HG03066 (cell line): ENCODE results near the gene SPTBN1.
"Not testable (repeated sequence)": the region's sequence is repeated elsewhere in the genome, so short reads cannot be mapped to it uniquely, and the experiment has no call there.

Experiments
- ATAC-seq: cut with Tn5 transposase; IDR thresholded peaks from one replicate; pipeline ENCODE4 v1.9.1; 2021; ENCODE audit warnings: low read depth; ENCODE audit not compliant: unreplicated experiment

Gene SPTBN1

DNA sequence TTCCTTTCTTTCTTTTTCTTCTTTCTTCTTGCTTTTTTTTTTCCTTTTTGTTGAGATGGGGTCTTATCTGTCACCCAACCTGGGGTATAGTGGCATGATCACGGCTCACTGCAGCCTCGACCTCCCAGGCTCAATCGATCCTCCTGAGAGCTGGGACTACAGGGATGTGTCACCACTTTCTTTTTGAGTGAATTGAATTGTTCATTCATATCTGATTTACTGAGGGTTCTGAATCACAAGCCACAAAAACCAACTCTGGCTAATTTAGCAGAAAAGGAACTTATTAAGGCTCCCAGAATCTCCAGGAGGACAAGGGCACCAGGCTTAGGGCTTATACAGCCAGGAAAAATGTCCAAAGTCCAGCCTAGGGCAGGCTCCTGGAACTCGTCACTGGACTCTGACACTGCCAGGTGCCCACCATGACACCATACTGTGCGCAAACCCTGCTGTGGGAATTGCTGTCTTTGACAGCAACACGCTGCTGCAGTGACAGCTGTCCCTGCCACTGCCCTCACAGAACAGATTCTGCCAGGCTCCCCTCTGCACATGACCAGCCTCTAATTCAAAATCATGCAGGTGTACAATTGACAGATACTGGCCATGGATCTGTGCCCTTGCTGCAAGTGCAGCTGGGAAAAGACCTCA, 224.4 kb downstream of the SPTBN1 start:
- ATAC-seq, result peak; percentile 62

GRCh38 chr2:54681416-54681815, 225.3 kb downstream of the SPTBN1 start:
- no peak for ATAC-seq

DNA sequence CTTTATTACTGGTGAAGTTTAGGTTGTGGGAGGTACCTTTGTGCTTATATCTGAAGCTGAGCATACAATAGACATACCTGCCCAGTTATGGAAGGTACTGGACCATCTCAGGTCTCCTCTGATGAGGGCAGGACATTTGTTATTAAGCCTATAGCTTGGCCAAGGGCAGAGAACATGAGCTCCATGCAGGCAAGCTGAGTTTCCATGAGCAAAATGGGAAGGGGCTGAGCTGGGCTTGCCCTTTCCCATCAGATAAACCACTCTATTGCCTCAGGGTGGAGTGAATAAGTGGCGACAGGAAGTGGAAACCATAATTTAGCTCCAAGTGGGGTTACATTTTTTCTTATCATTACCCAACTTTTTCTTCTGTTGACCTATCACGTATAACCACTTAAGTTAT, 227.5 kb downstream of the SPTBN1 start:
- ATAC-seq, result no peak

DNA sequence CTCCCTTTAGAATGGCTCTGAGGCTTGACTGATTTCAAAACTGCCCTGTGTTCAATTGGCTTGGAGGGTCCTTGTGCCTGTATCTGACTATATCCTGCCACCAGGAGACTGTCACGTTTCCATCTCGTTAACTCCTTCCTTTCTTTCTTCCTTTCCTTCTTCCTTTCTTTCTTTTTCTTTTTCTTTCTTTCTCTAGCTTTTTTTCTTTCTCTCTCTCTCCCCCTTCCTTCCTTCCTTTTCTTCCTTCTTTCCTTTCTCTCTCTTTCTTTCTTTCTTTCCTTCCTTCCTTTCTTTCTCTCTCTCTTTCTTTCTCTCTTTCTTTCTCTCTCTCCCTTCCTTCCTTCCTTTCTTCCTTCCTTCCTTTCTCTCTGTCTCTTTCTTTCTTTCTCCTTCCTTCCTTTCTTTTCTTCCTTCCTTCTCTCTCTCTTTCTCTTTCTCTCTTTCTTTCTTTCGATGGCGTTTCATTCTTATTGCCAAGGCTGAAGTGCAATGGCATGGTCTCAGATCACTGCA, 229.2 kb downstream of the SPTBN1 start:
- no peak for ATAC-seq

DNA sequence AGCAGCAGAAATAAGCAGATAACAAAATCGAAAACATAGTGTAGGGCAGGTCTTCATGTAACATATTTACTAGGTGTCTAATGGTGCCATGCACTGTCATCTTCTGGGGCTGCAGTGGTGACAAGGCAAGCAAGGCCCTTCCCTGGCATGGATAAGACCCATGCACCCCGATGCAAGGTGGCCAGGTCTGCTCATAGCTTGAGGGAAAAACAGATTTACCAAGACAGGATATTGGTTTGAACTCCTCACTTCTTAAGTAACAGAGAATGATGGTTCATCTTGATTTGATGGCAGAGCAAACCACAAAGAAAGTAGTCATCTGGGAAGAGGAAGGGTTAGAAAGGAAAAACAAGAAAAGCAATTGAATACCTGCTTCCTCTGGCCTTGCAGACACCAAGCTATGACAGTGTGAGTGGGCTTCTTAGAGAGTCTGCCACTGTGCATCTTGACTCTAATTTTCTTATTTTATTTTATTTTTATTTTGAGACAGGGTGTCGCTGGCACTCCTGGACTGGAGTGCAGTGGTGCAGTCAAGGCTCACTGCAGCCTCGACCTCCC, 231.5 kb downstream of the SPTBN1 start:
- ATAC-seq, result no peak

DNA sequence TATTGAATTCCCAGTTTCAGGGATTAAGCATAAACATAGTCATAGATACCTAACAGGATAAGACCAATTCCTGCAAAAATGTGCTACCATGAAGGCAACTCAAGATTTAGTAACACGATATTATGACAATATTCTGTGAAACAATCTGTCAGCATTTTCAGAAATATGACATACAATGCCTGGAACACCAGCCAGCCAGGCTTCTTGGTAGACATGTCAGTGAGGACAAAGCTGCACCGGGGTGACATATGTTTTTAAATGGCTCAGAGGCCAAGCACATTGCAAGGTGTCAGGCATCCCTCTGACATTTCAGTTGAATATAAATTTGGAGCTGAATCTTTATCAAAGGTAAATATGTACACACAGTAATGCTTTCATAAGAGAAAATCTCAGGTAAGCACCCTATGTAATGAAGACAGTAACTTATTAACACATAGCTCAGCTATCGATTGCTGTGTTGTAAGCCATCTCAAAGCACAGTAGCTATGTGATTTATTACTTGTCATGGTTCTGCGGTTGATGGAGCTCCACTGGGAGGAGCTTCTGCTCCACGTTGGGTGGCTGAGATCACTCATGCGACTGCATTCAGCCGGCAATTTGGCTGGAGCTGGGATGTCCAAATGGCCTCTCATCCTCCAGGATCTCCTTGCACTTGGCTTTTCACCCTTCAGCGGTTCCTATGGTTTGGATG, 235.5 kb downstream of the SPTBN1 start:
- no peak for ATAC-seq

DNA sequence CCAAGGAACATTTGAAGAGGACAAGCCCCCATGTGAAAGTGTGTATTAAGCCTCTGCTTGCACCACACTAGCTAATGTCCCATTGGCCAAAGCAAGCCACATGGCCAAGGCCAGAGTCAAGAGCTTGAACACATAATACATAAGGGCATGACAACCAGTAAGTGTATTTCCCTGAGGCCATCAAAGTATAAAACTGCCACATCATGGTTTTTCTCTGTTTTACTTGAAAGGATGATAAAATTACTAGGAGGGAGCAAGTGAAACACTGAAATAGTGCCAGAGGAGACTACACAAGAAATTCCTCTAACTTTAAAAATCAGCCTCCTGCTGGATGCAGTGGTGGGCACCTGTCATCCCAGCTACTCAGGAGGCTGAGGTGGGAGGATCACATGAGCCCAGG, 236.4 kb downstream of the SPTBN1 start:
- ATAC-seq, result no peak

GRCh38 chr2:54695378-54695777, 239.3 kb downstream of the SPTBN1 start:
- no peak for ATAC-seq

DNA sequence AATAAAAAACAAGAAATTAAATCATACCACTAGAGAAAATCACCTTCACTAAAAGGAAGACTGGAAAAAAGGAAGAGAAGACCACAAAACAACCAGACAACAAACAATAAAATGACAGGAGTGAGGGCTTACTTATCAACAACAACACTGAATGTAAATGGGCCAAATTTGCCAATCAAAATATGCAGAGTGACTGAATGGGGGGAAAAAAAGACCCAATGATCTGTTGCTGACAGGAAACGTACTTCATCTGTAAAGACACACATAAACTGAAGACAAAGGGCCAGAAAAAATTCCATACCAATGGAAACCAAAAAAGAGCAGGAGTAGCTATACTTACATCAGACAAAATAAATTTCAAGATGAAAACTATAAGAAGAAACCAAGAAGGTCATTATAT, 241.8 kb downstream of the SPTBN1 start:
- ATAC-seq, result no peak

- ATAC-seq, result not testable (repeated sequence)
Observed at GRCh38 chr2:54698926-54699325, 242.8 kb downstream of the SPTBN1 start.

GRCh38 chr2:54699665-54700064, 243.5 kb downstream of the SPTBN1 start:
- ATAC-seq, result no peak

DNA sequence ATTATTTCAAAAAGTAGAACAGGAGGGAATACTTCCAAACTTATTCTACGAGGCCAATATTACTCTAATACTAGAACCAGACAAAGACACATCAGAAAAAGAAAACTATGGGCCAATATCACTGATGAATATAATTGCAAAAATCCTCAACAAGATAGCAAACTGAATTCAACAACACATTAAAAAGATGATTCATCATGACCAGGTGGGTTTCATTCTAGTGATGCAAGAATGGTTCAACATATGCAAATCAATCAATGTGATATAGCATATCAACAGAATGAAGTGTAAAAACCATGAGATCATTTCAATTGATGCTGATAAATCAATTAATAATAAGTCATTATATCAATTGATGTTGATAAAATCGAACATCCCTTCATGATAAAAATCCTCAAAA, 244.9 kb downstream of the SPTBN1 start:
- no peak for ATAC-seq

DNA sequence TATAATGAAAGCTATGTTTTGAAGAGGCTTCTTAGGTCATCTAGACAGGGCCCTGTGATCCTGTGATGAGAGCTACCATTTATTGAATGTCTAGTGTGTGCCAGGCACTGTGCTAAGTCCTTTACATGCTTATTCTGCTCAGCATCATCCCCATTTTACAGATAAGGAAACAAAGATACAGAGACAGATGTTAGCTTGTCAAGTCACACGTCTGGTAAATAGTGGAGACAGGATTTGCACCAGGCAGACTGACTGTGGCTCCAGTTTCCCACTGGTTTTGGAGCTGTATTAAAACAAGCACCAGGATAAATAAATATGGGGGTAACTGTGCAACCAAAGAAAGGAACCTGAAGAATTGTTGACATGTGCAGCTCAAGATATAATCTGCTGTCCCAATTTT, 248.1 kb downstream of the SPTBN1 start:
- no peak for ATAC-seq

DNA sequence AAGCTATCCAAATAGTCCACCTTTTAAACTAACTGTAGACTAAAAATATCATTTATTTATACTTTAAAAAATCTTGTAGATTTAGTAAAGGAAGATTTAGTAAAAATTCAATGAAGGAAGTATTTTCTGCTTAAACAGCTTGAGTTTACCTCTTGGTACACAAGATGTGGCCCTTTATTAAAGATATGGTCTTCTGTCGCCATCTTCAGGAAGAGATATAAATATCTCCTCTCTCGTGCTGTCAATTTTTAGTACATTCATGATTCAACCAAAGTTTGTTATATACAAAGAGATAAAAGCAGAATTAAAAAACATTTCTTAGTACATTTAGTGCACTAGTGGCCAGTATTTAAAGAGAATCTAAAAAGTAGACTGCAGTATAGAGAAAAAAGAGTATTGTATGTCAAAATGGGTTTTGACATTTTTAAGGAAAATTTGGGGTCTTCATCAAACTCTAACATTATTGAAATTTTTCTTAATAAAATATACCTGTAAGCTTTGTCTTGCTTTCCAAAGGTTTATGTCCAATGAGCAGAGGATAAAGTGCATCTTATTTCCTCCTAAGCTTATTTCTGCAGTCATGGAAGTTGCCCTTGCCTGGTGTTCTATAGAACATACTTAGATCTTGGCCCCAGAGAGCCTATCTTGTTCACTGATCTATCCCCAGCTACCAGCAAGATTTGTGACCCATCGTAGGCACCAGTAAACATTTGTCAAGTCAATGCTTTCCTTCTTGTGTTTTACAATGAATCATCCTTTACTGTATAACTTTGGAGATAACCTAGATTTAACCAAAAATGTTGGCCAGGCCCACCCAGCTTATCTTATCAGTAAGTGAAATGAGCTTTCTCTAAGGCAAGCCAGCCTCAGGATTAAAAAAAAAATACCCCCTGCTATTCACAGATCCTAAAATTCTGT, 248.8 kb downstream of the SPTBN1 start:
- no peak for ATAC-seq

- no peak for ATAC-seq
Observed at GRCh38 chr2:54706622-54707021, 250.5 kb downstream of the SPTBN1 start.

GRCh38 chr2:54708584-54709335, 252.6 kb downstream of the SPTBN1 start:
- ATAC-seq, result no peak

DNA sequence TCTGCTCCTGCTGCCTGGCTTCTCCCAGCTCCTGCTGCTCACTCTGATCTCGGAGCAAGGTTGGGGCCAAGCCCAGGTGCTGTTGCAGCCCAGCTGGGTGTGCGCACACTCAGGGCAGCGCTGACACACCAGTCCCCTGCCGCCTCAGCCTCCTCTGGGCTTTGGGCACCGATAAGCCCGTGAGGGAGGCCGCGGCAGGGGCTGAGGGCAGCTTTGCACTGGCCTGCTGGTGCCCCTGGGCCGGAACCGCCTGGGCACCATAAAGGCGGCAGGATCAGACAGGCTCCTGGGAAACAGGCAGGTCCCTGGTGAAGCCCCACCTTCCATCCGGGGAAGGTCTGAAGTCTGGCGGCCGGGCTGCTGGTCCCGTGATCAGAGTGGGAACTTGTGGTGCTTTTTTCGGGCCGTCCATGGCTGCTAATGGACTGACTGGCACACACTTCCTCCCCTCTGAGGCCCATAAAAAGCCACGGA, 253.2 kb downstream of the SPTBN1 start:
- no peak for ATAC-seq

DNA sequence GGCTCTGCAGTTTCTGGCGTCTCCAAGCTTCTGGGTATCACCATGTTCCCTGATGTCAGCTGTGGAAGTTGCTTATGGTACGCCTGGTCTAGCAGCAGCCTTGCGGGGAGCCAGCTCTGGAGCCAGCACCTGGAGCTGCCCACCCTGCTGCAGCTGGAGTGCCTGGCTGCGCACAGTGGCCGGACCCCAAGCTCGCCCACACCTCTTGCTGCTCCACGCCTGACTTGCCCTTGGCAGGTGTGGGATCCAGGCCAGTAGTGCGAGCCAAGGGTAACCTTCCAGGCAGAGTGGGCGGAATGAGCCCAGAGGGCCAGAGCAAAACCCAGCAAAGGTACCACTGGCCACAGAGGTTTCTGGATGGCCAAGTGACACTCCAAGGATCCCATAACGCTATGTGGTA, 254.1 kb downstream of the SPTBN1 start:
- ATAC-seq, result no peak

- ATAC-seq, result no peak
Observed at GRCh38 chr2:54712516-54712915, 256.4 kb downstream of the SPTBN1 start.

GRCh38 chr2:54714996-54715395, 258.9 kb downstream of the SPTBN1 start:
- no peak for ATAC-seq
